Measurements from ENCODE around the gene ANKRD52. TPM values are rescaled to one million over a fixed set of nuclear protein-coding genes. Genes with fewer than 3 reads are reported as not detected.

Gene ANKRD52
- total RNA-seq, result 10 to 100 TPM; 54.5 to 55.0 TPM

- H3K9me3 Mint-ChIP-seq (ENCODE audit: insufficient read depth), result no peaks in the 10 kb centered on the region
- peak within 1 kb of the TSS; percentile 86 for H3K4me3 Mint-ChIP-seq
- POLR2A ChIA-PET, result interaction anchor here (0.7 to 1.9 kb wide), 6 partner anchors 18 to 140 kb away, joined by 3 to 7 read pairs (median 4); partner anchors contain the start of genes CNPY2, RNF41 and ZC3H10
- ATAC-seq, result peak; percentile 96
- DNase-seq, result peak; percentile 81
- H3K4me1 Mint-ChIP-seq (ENCODE audit: low read depth), result peaks cover 20% of the 10 kb centered on the region
- H3K36me3 Mint-ChIP-seq (ENCODE audit: low read depth), result peaks cover 21% of the 10 kb centered on the region
- H3K27ac Mint-ChIP-seq, result peak within 1 kb of the TSS; percentile 83
- H3K27me3 Mint-ChIP-seq (ENCODE audit: low read depth), result no peaks in the 10 kb centered on the region
- CTCF ChIA-PET, result interaction anchor here (0.6 to 2.9 kb wide), 26 partner anchors 9 to 205 kb away, joined by 3 to 18 read pairs (median 4); partner anchors contain the start of genes CNPY2, COQ10A, RNF41 and SMARCC2
Measured at GRCh38 chr12:56258068-56258819, at the start of gene ANKRD52. ANKRD52 (minus strand) TSS chr12:56258384; CDS start chr12:56258269, 115 bp downstream.

DNA sequence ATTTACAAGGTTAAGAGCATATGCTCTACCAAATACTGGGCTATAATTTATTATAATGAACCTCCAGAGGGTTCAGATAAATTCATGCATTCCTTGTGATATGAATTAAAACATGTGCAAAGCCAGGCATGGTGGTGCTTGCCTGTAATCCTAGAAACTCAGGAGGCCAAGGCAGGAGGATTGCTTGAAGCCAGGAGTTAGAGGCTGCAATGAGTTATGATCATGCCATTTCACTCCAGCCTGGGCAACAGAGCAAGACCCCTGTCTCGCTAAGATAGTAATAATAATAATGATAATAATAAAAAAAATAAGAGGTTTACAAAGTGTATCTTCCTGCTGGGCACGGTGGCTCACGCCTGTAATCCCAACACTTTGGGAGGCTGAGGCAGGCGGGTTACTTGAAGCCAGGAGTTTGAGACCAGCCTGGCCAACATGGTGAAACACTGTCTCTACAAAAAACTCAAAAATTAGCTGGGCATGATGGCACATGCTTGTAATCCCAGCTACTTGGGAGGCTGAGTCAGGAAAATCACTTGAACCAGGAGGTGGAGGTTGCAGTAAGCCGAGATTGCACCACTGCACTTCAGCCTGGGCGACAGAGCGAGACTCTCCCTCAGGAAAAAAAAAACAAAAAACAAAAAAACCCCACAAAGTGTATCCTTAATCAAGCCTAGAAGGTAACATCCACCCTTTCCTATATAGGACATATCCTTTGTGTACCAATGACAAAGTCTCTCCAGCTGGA is 49.2 kb upstream of the ANKRD52 start:
- Mint-ChIP-seq H3K36me3 (ENCODE audit: low read depth) (peaks cover 32% of the 10 kb centered on the region), H3K4me1 (ENCODE audit: low read depth) (peaks cover under 1% of the 10 kb centered on the region), H3K9me3 (ENCODE audit: insufficient read depth) (no peaks in the 10 kb centered on the region), H3K27me3 (ENCODE audit: low read depth) (no peaks in the 10 kb centered on the region), H3K27ac (no peak overlapping the region), H3K4me3 (no peak overlapping the region)
- ChIA-PET POLR2A (interaction anchor here (0.8 to 1.0 kb wide), 2 partner anchors 8 to 196 kb away, joined by 3 to 4 read pairs; partner anchors contain the start of gene CNPY2), CTCF (interaction anchor here (0.9 to 1.6 kb wide), 4 partner anchors 16 to 188 kb away, joined by 3 to 4 read pairs (median 3); partner anchors contain the start of gene SMARCC2)
- no peak for ATAC-seq
- DNase-seq, result no peak

DNA sequence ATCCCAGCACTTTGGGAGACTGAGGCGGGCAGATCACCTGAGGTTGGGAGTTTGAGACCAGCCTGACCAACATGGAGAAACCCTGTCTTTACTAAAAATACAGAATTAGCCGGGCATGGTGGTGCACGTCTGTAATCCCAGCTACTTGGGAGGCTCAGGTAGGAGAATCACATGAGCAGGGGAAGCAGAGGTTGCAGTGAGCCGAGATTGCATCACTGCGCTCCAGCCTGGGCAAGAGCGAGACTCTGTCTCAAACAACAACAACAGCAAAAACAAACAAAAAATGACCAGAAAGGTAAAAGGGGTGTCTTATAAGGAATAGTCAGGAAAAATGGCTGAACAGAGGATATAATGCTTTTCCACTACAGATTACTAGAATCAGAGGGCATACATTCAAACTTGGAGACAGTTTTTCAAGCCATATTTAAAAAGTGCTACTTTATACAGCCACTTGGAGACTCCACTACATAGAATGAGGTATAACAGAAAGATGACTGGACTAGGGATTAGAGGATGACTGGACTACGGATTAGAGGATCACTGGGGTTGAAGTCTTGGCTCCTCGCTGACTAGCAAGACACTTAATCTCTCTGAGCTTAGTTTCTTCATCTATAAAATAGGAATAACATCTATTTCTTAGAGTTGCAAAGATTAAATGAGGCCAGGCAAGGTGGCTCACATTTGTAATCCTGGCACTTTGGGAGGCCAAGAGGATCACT is 46.8 kb upstream of the ANKRD52 start:
- Mint-ChIP-seq H3K36me3 (ENCODE audit: low read depth) (peaks cover 27% of the 10 kb centered on the region), H3K27ac (no peak overlapping the region), H3K4me1 (ENCODE audit: low read depth) (peaks cover 22% of the 10 kb centered on the region), H3K9me3 (ENCODE audit: insufficient read depth) (no peaks in the 10 kb centered on the region), H3K27me3 (ENCODE audit: low read depth) (no peaks in the 10 kb centered on the region), H3K4me3 (no peak overlapping the region)
- DNase-seq, result no peak
- ChIA-PET POLR2A (no interaction called here), CTCF (interaction anchor here (0.9 to 2.2 kb wide), 2 partner anchors 10 to 116 kb away, joined by 4 to 5 read pairs; partner anchors contain the start of gene SMARCC2)
- ATAC-seq, result no peak

- no peak overlapping the region for H3K27ac Mint-ChIP-seq
- H3K9me3 Mint-ChIP-seq (ENCODE audit: insufficient read depth), result no peaks in the 10 kb centered on the region
- POLR2A ChIA-PET, result no interaction called here
- H3K4me1 Mint-ChIP-seq (ENCODE audit: low read depth), result peaks cover 22% of the 10 kb centered on the region
- H3K27me3 Mint-ChIP-seq (ENCODE audit: low read depth), result no peaks in the 10 kb centered on the region
- H3K36me3 Mint-ChIP-seq (ENCODE audit: low read depth), result peaks cover 25% of the 10 kb centered on the region
- CTCF ChIA-PET, result interaction anchor here (0.9 to 2.2 kb wide), 2 partner anchors 10 to 115 kb away, joined by 4 to 5 read pairs; partner anchors contain the start of gene SMARCC2
- no peak for ATAC-seq
- H3K4me3 Mint-ChIP-seq, result no peak overlapping the region
- DNase-seq, result no peak
Measured at GRCh38 chr12:56304276-56304675, 46.1 kb upstream of the ANKRD52 start.

- ChIA-PET CTCF (interaction anchor here (0.7 to 1.7 kb wide), 4 partner anchors 8 to 182 kb away, joined by 3 to 4 read pairs (median 3); partner anchors contain the start of gene ZC3H10), POLR2A (interaction anchor here (0.7 to 1.1 kb wide), 3 partner anchors 17 to 142 kb away, joined by 3 read pairs; partner anchors contain the start of gene MYL6)
- Mint-ChIP-seq H3K4me3 (peak overlapping the region; percentile 97), H3K4me1 (ENCODE audit: low read depth) (peaks cover 52% of the 10 kb centered on the region), H3K27me3 (ENCODE audit: low read depth) (no peaks in the 10 kb centered on the region), H3K27ac (peak overlapping the region; percentile 91), H3K9me3 (ENCODE audit: insufficient read depth) (no peaks in the 10 kb centered on the region), H3K36me3 (ENCODE audit: low read depth) (peaks cover 45% of the 10 kb centered on the region)
- ATAC-seq (no peak), DNase-seq (no peak)
Measured at GRCh38 chr12:56300644-56301464, 42.7 kb upstream of the ANKRD52 start.

- Mint-ChIP-seq H3K27ac (peak within 1 kb of the TSS; percentile 91), H3K9me3 (ENCODE audit: insufficient read depth) (no peaks in the 10 kb centered on the region), H3K4me1 (ENCODE audit: low read depth) (peaks cover 52% of the 10 kb centered on the region), H3K4me3 (peak within 1 kb of the TSS; percentile 97), H3K36me3 (ENCODE audit: low read depth) (peaks cover 45% of the 10 kb centered on the region), H3K27me3 (ENCODE audit: low read depth) (no peaks in the 10 kb centered on the region)
- ChIA-PET POLR2A (interaction anchor here (0.7 to 1.4 kb wide), 6 partner anchors 58 to 149 kb away, joined by 3 to 5 read pairs (median 3); partner anchors contain the start of genes MYL6 and TIMELESS), CTCF (interaction anchor here (0.9 to 3.0 kb wide), 8 partner anchors 9 to 181 kb away, joined by 3 to 14 read pairs (median 4); partner anchors contain the start of genes ANKRD52, CNPY2, RNF41 and ZC3H10)
- ATAC-seq (peak; percentile 97), DNase-seq (peak; percentile 99)
Measured at GRCh38 chr12:56299853-56300643, 41.9 kb upstream of the ANKRD52 start, which contains the start of gene CS. CS (minus strand) TSS chr12:56300330; CDS start chr12:56300201, 129 bp downstream.

GRCh38 chr12:56299308-56299852 is 41.2 kb upstream of the ANKRD52 start:
- peak; percentile 12 for ATAC-seq
- DNase-seq, result peak; percentile 53
- Mint-ChIP-seq H3K4me3 (peak overlapping the region; percentile 97), H3K36me3 (ENCODE audit: low read depth) (peaks cover 44% of the 10 kb centered on the region), H3K27me3 (ENCODE audit: low read depth) (no peaks in the 10 kb centered on the region), H3K9me3 (ENCODE audit: insufficient read depth) (no peaks in the 10 kb centered on the region), H3K4me1 (ENCODE audit: low read depth) (peaks cover 52% of the 10 kb centered on the region), H3K27ac (peak overlapping the region; percentile 91)
- POLR2A ChIA-PET, result interaction anchor here (0.7 to 1.4 kb wide), 5 partner anchors 59 to 329 kb away, joined by 3 to 5 read pairs (median 3); partner anchors contain the start of gene TIMELESS
- CTCF ChIA-PET, result interaction anchor here (0.8 to 3.0 kb wide), 11 partner anchors 8 to 329 kb away, joined by 3 to 14 read pairs (median 4); partner anchors contain the start of genes ANKRD52, CNPY2, RNF41 and SPRYD4

GRCh38 chr12:56298828-56299227 is 40.6 kb upstream of the ANKRD52 start:
- DNase-seq, result peak; percentile 25

GRCh38 chr12:56297400-56297799 is 39.2 kb upstream of the ANKRD52 start:
- Mint-ChIP-seq H3K4me1 (ENCODE audit: low read depth) (peaks cover 56% of the 10 kb centered on the region), H3K27ac (no peak overlapping the region), H3K36me3 (ENCODE audit: low read depth) (peaks cover 51% of the 10 kb centered on the region), H3K4me3 (peak overlapping the region; percentile 22), H3K9me3 (ENCODE audit: insufficient read depth) (no peaks in the 10 kb centered on the region), H3K27me3 (ENCODE audit: low read depth) (no peaks in the 10 kb centered on the region)
- POLR2A ChIA-PET, result interaction anchor here (0.8 to 1.2 kb wide), 2 partner anchors 18 to 75 kb away, joined by 3 read pairs; partner anchors contain the start of genes CNPY2 and RNF41
- ATAC-seq (no peak), DNase-seq (no peak)
- CTCF ChIA-PET, result interaction anchor here (1.0 to 3.0 kb wide), 7 partner anchors 18 to 178 kb away, joined by 4 to 14 read pairs (median 6); partner anchors contain the start of genes ANKRD52, CNPY2, COQ10A and ZC3H10

More at GRCh38 chr12:56298828-56299227, 40.6 kb upstream of the ANKRD52 start:
- no peak for ATAC-seq
- H3K9me3 Mint-ChIP-seq (ENCODE audit: insufficient read depth), result no peaks in the 10 kb centered on the region
- ChIA-PET CTCF (interaction anchor here (0.5 to 3.0 kb wide), 12 partner anchors 7 to 329 kb away, joined by 3 to 14 read pairs (median 4); partner anchors contain the start of genes ANKRD52, CNPY2, RNF41 and SPRYD4), POLR2A (interaction anchor here (0.6 to 1.4 kb wide), 6 partner anchors 10 to 330 kb away, joined by 3 to 5 read pairs (median 3); partner anchors contain the start of genes SMARCC2 and TIMELESS)
- H3K36me3 Mint-ChIP-seq (ENCODE audit: low read depth), result peaks cover 47% of the 10 kb centered on the region
- peaks cover 52% of the 10 kb centered on the region for H3K4me1 Mint-ChIP-seq (ENCODE audit: low read depth)
- H3K27me3 Mint-ChIP-seq (ENCODE audit: low read depth), result no peaks in the 10 kb centered on the region
- H3K4me3 Mint-ChIP-seq, result peak overlapping the region; percentile 97
- H3K27ac Mint-ChIP-seq, result peak overlapping the region; percentile 91

Data from activated CD8-positive, alpha-beta T cell treated with anti-CD3 and anti-CD28 coated beads, Interleukin-2, amount 10 ng/mL, durations not matched to agents 7 days and 5 days (primary cell).